ENCODE results near the gene SLC25A1. TPM values are rescaled to one million over a fixed set of nuclear protein-coding genes. Genes with fewer than 3 reads are reported as not detected.

Gene SLC25A1
- 62.9 and 78.9 TPM in 2 replicates for total RNA-seq

GRCh38 chr22:19178657-19179496, at the start of gene SLC25A1:
Gene SLC25A1 (minus strand): TSS chr22:19178736. CDS start chr22:19178673, 63 bp downstream.

GRCh38 chr22:19149991-19150390, 28.5 kb downstream of the SLC25A1 start, which contains the start of gene GSC2:
Gene GSC2 (minus strand): TSS chr22:19150292. CDS start chr22:19150283, 9 bp downstream.

DNA sequence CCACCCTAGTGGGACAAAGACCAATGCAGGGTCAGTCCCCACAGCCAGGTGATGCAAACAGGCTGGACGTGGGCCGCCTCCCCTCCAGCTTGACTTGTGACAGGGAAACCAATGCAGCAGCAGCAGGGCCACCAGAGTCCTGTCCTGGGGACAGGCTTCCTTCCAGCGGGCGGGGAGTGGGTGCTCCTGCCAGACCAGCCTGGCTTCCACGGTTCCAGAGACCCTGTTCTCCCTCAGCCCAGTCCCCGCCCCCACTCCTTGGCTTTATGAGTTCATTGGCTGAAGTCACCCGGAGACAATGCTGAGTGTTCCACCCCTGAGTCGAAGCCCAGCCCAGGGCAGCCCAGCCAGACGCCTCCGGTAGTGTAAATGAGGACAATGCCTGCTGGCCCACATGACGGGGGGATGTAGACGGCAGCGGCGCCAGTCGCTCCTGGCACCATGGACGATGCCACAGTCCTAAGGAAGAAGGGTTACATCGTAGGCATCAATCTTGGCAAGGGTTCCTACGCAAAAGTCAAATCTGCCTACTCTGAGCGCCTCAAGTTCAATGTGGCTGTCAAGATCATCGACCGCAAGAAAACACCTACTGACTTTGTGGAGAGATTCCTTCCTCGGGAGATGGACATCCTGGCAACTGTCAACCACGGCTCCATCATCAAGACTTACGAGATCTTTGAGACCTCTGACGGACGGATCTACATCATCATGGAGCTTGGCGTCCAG, 47.4 kb downstream of the SLC25A1 start, which contains the start of gene TSSK2:
Gene TSSK2 (plus strand): TSS at position 350 of the 726 bp plus-strand sequence. CDS start 92 bp downstream, at position 442.

Other genes with a start within 250 kb of the SLC25A1 start
- gene PRODH, start 242.4 kb downstream of the SLC25A1 start, total RNA-seq, result 6.2 and 9.4 TPM in 2 replicates
- 64.9 and 90.3 TPM in 2 replicates for gene DGCR2, start 56.3 kb downstream of the SLC25A1 start, total RNA-seq
- under 0.01 TPM in 1 of 2 replicates, not detected in the other for gene TSSK2, start 47.4 kb downstream of the SLC25A1 start, total RNA-seq
- gene ESS2, start 34.1 kb downstream of the SLC25A1 start, total RNA-seq, result 7.9 and 11.7 TPM in 2 replicates
- gene GSC2, start 28.4 kb downstream of the SLC25A1 start, total RNA-seq, result not detected in 2 replicates
- 8.5 and 26.9 TPM in 2 replicates for gene CLTCL1, start 113.0 kb upstream of the SLC25A1 start, total RNA-seq